Peyer's patch (tissue), 4 donors: ENCODE measurements around the gene LIF.

ENCODE experiments used
- CTCF ChIP-seq, 6 experiments: fragments of 450-650 bp in 4 of 6; fragments of 200-600 bp in 2 of 6; sonication (generic) in 1 of 6; IDR thresholded peaks; one replicate each; pipeline ENCODE4 v1.5.1; 2017 to 2019; ENCODE audit warnings: antibody characterized with exemption in 6 of 6, mild to moderate bottlenecking in 3 of 6, moderate library complexity in 1 of 6
- POLR2A ChIP-seq, 2 donors: fragments of 450-650 bp; IDR thresholded peaks; one replicate each; pipeline ENCODE4 v1.5.1; 2017; ENCODE audit warnings: antibody characterized with exemption in 2 of 2, mild to moderate bottlenecking in 2 of 2, moderate library complexity in 2 of 2

GRCh38 chr22:30219668-30220278, 26.8 kb downstream of the LIF start:
- TF ChIP-seq CTCF (IDR thresholded peaks at IDR 0.05) (no peak), POLR2A (IDR thresholded peaks at IDR 0.05) (no peak)
